ENCODE data around the gene COPRS. TPM values are rescaled to one million over a fixed set of nuclear protein-coding genes. Genes with fewer than 3 reads are reported as not detected.

Gene COPRS
- polyA plus RNA-seq, 1 of the 3 experiments (the other 2 are of a cell fraction) = 88.8 TPM

DNA sequence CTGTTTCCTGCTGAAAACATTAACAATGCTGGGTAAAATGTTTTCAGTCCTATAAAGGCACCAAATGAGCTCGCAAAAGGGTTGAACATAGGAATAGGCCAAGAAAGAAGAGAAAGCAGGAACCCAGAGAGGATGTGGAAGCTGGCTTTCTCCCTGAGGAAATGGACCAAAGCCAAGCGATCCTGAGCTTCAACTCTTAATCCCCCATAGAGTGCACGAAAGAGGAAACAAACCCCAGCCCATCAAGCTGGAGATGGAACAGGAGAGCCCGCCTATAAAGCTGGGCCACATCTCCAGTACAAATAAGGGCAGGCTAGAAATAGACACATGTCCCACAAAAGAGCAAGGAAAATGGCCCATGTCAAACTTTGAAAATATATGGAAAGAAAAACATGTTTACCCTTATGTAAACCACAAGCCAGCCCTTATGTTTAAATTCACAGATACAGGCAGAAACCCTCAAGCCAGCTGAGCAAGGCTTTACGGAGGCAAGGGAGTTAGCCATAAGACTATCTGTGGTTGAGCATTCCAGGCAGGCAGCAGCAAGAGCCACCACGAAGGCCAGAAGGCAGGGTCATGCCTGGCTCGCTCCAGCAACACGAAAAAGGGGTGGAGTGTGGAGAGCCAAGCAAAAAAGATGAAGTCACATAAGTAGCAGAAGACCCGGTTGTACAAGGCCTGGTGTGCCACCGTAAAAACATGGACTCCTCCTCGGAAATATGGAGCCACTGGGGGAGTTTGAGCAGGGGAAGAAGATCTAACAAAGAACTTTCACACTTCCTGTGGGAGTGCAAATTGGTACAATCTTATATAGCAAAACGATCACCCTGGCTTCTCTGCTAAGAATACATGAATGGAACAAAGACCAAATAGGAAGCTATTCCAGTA, 27.8 kb downstream of the COPRS start:
- no peak overlapping the region for H3K9ac ChIP-seq
- no peaks in the 10 kb centered on the region for H3K27me3 ChIP-seq (ENCODE audit: insufficient read depth)
- no peaks in the 10 kb centered on the region for H3K79me2 ChIP-seq (ENCODE audit: insufficient read depth)
- WGBS (ENCODE audit: low lambda C conversion rate) = 89% methylated on average over 12 of the region's 12 CpGs
- H4K20me1 ChIP-seq (ENCODE audit: insufficient read depth) = no peaks in the 10 kb centered on the region
- H3K4me1 ChIP-seq (ENCODE audit: control insufficient read depth in 1 of 2, insufficient read depth in 2 of 2, low read depth in 1 of 2, low read length in 1 of 2) = peaks cover 0 to 2% of the 10 kb centered on the region in 2 experiments; a peak in 1 of 4 replicates
- H3K9me3 ChIP-seq = no peaks in the 10 kb centered on the region
- no peak overlapping the region for H3K4me3 ChIP-seq (ENCODE audit: low read depth in 2 of 2, low read length in 1 of 2)
- TF ChIP-seq, protein P1, sequence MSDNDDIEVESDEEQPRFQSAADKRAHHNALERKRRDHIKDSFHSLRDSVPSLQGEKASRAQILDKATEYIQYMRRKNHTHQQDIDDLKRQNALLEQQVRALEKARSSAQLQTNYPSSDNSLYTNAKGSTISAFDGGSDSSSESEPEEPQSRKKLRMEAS (IDR thresholded peaks at IDR 0.05; ENCODE audit: low read depth) = no peak
- no peak for TF ChIP-seq FOSL2 (IDR thresholded peaks at IDR 0.05; ENCODE audit: borderline replicate concordance, low read depth)
- no peak for TF ChIP-seq NRF1 (IDR thresholded peaks at IDR 0.05; ENCODE audit: low read depth, low read length)
- TF ChIP-seq, protein P2, sequence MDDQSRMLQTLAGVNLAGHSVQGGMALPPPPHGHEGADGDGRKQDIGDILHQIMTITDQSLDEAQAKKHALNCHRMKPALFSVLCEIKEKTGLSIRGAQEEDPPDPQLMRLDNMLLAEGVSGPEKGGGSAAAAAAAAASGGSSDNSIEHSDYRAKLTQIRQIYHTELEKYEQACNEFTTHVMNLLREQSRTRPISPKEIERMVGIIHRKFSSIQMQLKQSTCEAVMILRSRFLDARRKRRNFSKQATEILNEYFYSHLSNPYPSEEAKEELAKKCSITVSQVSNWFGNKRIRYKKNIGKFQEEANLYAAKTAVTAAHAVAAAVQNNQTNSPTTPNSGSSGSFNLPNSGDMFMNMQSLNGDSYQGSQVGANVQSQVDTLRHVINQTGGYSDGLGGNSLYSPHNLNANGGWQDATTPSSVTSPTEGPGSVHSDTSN (IDR thresholded peaks at IDR 0.05) = no peak
- no peak for TF ChIP-seq GABPA (IDR thresholded peaks at IDR 0.05; ENCODE audit: low read depth)
- no peak for TF ChIP-seq RCOR1 (IDR thresholded peaks at IDR 0.05; ENCODE audit: low read length)
- TF ChIP-seq, protein P3, sequence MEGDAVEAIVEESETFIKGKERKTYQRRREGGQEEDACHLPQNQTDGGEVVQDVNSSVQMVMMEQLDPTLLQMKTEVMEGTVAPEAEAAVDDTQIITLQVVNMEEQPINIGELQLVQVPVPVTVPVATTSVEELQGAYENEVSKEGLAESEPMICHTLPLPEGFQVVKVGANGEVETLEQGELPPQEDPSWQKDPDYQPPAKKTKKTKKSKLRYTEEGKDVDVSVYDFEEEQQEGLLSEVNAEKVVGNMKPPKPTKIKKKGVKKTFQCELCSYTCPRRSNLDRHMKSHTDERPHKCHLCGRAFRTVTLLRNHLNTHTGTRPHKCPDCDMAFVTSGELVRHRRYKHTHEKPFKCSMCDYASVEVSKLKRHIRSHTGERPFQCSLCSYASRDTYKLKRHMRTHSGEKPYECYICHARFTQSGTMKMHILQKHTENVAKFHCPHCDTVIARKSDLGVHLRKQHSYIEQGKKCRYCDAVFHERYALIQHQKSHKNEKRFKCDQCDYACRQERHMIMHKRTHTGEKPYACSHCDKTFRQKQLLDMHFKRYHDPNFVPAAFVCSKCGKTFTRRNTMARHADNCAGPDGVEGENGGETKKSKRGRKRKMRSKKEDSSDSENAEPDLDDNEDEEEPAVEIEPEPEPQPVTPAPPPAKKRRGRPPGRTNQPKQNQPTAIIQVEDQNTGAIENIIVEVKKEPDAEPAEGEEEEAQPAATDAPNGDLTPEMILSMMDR (IDR thresholded peaks at IDR 0.05) = no peak
- TF ChIP-seq ELF1 (IDR thresholded peaks at IDR 0.05) = no peak
- TF ChIP-seq JUND (IDR thresholded peaks at IDR 0.05) = no peak
- TF ChIP-seq, protein P4, sequence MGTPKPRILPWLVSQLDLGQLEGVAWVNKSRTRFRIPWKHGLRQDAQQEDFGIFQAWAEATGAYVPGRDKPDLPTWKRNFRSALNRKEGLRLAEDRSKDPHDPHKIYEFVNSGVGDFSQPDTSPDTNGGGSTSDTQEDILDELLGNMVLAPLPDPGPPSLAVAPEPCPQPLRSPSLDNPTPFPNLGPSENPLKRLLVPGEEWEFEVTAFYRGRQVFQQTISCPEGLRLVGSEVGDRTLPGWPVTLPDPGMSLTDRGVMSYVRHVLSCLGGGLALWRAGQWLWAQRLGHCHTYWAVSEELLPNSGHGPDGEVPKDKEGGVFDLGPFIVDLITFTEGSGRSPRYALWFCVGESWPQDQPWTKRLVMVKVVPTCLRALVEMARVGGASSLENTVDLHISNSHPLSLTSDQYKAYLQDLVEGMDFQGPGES (IDR thresholded peaks at IDR 0.05; ENCODE audit: low read depth, low read length) = no peak
- TF ChIP-seq, protein P5, sequence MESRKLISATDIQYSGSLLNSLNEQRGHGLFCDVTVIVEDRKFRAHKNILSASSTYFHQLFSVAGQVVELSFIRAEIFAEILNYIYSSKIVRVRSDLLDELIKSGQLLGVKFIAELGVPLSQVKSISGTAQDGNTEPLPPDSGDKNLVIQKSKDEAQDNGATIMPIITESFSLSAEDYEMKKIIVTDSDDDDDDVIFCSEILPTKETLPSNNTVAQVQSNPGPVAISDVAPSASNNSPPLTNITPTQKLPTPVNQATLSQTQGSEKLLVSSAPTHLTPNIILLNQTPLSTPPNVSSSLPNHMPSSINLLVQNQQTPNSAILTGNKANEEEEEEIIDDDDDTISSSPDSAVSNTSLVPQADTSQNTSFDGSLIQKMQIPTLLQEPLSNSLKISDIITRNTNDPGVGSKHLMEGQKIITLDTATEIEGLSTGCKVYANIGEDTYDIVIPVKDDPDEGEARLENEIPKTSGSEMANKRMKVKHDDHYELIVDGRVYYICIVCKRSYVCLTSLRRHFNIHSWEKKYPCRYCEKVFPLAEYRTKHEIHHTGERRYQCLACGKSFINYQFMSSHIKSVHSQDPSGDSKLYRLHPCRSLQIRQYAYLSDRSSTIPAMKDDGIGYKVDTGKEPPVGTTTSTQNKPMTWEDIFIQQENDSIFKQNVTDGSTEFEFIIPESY (IDR thresholded peaks at IDR 0.05; ENCODE audit: borderline replicate concordance, low read depth) = no peak
- TF ChIP-seq, protein P6, sequence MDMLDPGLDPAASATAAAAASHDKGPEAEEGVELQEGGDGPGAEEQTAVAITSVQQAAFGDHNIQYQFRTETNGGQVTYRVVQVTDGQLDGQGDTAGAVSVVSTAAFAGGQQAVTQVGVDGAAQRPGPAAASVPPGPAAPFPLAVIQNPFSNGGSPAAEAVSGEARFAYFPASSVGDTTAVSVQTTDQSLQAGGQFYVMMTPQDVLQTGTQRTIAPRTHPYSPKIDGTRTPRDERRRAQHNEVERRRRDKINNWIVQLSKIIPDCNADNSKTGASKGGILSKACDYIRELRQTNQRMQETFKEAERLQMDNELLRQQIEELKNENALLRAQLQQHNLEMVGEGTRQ (IDR thresholded peaks at IDR 0.05; ENCODE audit: borderline replicate concordance, low read depth, low read length) = no peak
- TF ChIP-seq, protein P7, sequence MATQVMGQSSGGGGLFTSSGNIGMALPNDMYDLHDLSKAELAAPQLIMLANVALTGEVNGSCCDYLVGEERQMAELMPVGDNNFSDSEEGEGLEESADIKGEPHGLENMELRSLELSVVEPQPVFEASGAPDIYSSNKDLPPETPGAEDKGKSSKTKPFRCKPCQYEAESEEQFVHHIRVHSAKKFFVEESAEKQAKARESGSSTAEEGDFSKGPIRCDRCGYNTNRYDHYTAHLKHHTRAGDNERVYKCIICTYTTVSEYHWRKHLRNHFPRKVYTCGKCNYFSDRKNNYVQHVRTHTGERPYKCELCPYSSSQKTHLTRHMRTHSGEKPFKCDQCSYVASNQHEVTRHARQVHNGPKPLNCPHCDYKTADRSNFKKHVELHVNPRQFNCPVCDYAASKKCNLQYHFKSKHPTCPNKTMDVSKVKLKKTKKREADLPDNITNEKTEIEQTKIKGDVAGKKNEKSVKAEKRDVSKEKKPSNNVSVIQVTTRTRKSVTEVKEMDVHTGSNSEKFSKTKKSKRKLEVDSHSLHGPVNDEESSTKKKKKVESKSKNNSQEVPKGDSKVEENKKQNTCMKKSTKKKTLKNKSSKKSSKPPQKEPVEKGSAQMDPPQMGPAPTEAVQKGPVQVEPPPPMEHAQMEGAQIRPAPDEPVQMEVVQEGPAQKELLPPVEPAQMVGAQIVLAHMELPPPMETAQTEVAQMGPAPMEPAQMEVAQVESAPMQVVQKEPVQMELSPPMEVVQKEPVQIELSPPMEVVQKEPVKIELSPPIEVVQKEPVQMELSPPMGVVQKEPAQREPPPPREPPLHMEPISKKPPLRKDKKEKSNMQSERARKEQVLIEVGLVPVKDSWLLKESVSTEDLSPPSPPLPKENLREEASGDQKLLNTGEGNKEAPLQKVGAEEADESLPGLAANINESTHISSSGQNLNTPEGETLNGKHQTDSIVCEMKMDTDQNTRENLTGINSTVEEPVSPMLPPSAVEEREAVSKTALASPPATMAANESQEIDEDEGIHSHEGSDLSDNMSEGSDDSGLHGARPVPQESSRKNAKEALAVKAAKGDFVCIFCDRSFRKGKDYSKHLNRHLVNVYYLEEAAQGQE (IDR thresholded peaks at IDR 0.05; ENCODE audit: low read depth, low read length) = no peak
- no peak for TF ChIP-seq YY1 (IDR thresholded peaks at IDR 0.05; ENCODE audit: low read depth)
- TF ChIP-seq EZH2phosphoT487 (IDR thresholded peaks at IDR 0.05; ENCODE audit: borderline replicate concordance, low read depth) = no peak
- TF ChIP-seq EP300 (IDR thresholded peaks at IDR 0.05; ENCODE audit: borderline replicate concordance in 1 of 2, low read depth in 1 of 2, low read length in 1 of 2) = no peak
- no peak for TF ChIP-seq FOXM1 (IDR thresholded peaks at IDR 0.05; ENCODE audit: low read depth)
- TF ChIP-seq RFX5 (IDR thresholded peaks at IDR 0.05; ENCODE audit: low read length) = no peak
- TF ChIP-seq RXRA (IDR thresholded peaks at IDR 0.05; ENCODE audit: borderline replicate concordance, low read depth) = no peak
- ChIA-PET CTCF (interaction anchor here (0.7 to 12.0 kb wide), 7 partner anchors 10 to 273 kb away, joined by 3 to 89 read pairs (median 3); no protein-coding TSS in a partner anchor), POLR2A (interaction anchor here (0.7 kb wide), 1 partner anchor 438 kb away, joined by 3 read pairs; no protein-coding TSS in a partner anchor)
- no peaks in the 10 kb centered on the region for H3K36me3 ChIP-seq (replicated peaks in 1 of 2; ENCODE audit: control insufficient read depth in 1 of 2, insufficient read depth in 2 of 2, low read length in 1 of 2)
- no peak overlapping the region; the same call in 1 of the 2 replicates for H2AFZ ChIP-seq (ENCODE audit: low read depth)
- DNase-seq = no peak
- H3K9me2 ChIP-seq = no peaks in the 10 kb centered on the region
- H3F3A ChIP-seq (replicated peaks; ENCODE audit: insufficient read depth) = no peaks in the 10 kb centered on the region
- H3K27ac ChIP-seq (ENCODE audit: low read depth in 2 of 2, low read length in 1 of 2) = no peak overlapping the region
- H3K4me2 ChIP-seq = no peak overlapping the region
